HG03457 (cell line): ENCODE measurements around the gene CERS5.

Experiments
- ATAC-seq: cut with Tn5 transposase; IDR thresholded peaks from one replicate; pipeline ENCODE4 v1.9.1; 2021; ENCODE audit warnings: moderate number of reproducible peaks; ENCODE audit not compliant: unreplicated experiment

CERS5 gene

DNA sequence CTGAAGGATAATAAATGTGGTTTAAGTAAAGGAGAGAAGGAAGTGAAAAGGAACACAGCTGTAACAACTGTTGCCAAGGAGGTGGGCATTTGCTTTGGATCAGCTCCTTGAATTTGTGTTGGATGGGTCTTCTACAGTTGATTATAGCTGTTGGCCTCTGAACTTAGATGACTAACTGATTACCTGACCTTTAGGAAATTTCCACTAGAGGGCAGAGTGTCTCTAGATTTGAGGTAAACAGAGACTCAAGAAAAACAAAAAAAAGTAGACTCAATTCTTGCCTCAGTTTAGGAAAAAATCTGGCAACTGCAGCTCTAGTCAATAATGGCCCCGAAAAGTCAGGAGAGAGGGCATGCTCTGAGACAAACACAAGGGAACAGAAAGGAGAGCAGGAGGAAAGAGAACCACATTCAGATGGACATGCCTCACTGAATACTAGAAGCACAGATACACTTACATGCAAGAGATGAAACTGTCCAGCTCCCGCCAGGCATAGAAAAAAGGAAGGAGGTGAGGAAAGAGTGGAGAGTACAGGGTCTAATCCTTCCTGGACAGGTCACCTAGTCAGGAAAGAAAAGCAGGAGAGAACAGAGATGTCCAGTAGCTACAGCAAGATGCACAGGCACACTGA lies 34.5 kb downstream of the CERS5 start:
- no peak for ATAC-seq

- ATAC-seq = no peak
Measured at GRCh38 chr12:50129290-50129689, 37.9 kb downstream of the CERS5 start.

DNA sequence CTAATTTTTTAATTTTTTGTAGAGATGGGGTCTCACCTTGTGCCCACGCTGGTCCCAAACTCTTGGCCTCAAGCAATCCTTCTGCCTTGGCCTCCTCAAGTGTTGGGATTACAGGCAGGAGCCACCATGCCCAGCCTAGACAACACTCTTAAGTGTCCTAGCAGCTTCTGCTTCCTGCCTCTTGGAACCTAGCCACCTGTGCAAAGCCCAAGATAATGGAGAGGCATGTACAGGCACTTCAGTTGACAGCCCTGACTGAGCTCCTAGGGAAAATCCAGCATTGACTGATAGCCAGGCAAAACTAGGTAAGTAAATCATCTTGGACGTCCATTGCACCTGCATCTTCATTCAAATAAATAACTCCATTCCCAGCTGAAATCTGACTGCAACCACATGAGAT lies 39.6 kb downstream of the CERS5 start:
- ATAC-seq = no peak

GRCh38 chr12:50123203-50123602 lies 44.0 kb downstream of the CERS5 start:
- ATAC-seq = no peak

DNA sequence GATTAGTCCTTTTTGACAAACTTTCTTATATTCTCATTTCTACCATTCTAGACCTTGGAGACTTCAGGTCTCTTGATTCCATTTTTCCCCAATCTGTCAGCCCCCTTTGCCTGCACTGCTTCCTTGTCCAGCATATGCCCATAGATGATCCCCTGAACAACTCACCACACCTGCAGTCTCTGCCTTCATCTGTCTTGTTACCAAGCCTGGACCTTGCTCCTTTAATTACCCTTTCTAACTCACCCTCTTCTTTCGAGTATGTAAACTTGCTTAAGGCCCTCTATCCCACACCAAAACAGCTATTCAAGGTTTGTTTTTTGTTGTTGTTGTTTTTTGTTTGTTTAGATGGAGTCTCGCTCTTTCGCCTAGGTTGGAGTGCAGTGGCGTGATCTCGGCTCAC lies 45.5 kb downstream of the CERS5 start:
- no peak for ATAC-seq

GRCh38 chr12:50120953-50121352 lies 46.2 kb downstream of the CERS5 start:
- ATAC-seq = no peak

GRCh38 chr12:50120521-50120920 lies 46.6 kb downstream of the CERS5 start:
- ATAC-seq = no peak

DNA sequence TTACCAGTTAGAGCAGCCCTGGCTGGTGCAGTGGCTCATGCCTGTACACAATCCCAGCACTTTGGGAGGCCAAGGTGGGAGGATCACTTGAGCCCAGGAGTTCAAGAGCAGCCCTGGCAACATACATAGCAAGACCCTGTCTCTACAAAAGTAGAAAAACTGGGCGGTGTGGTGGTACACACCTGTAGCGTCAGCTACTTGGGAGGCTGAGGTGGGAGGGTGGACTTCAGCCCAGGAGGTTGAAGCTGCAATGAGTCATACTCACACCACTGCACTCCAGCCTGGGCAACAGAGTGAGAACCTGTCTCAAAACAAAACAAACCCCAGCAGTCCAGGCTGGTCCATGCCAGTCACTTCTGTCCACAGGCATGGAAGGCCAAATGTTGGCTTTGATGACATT lies 47.8 kb downstream of the CERS5 start:
- ATAC-seq = no peak

DNA sequence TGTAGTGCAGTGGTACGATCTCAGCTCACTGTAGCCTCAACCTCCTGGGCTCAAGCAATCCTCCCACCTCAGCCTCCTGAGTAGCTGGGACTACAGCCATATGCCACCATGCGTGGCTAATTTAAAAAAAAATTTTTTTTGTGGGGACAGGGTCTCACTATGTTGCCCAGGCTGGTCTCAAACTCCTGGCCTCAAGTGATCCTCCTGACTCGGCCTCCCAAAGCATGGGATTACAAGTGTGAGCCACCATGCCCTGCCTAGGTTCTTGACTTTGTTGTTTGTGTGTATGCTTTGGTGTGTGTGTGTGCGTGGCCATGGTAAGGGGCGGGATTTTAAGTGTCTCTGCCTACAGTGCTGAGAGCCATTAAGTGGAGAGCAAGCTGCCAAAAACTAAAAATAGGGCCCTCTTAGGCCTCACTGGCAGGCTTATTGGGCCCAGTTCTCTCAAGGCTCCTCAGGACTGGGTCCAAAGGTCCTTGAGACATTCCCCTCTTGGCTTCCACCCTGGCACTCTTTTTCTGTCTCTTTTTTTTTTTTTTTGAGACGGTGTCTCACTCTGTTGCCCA lies 50.0 kb downstream of the CERS5 start:
- ATAC-seq = no peak

- ATAC-seq = peak; percentile 4
Measured at GRCh38 chr12:50112456-50113218, 54.5 kb downstream of the CERS5 start.

DNA sequence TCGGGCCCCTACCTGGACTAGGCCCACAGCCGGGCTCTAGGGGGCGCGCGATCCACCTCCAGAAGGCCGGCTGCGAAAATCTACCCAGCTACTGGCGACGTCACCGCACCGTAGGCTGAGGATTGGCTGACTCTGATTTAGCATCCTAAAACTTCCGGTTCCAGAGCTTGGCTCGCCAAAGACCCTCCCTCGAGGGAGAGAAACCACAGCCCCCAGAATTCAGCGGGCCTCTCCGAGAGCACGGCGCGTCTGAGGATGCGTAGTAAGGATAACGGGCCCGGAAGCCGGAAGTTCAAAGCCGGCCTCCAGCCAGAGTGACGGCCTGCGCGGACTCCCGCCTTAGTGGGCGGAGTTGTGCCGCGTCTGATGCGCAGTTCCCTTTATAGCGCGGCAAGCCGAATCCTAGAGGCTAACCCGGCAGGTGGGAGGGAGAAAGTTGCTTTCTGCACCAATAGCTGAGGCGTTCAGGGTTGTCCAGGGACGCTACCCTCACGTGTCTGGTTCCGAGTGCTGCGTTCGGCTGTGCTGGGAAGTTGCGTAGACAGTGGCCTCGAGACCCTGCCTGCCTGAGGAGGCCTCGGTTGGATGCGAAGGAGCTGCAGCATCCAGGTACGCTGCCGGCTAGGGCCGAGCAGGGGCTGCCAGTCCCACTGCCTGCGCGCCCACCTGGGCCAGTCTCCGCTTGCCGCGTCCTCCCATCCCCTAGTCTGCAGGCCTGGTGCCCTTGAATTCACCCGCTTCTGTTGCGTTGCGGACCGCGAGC lies 55.3 kb downstream of the CERS5 start, which contains the start of gene COX14:
TSS of gene COX14 (plus strand) at position 544 of the 763 bp plus-strand sequence. CDS start 7,808 bp downstream, outside the sequence.
- peak; percentile 72 for ATAC-seq

DNA sequence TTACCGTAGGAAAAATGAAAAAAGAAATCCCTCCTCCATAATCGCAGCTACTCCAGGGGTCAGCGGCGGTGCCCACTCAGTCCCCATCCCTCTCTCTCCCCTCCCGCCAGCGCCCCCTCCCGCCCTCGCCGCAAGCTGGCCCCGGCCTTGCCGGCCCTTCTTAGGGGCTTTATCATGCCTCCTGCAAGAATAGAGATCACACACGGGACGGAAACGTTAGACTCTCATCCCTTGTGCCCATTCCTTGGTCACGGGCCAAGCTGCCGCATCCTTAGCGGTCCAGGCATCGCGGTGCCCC lies 55.8 kb downstream of the CERS5 start:
- no peak for ATAC-seq

DNA sequence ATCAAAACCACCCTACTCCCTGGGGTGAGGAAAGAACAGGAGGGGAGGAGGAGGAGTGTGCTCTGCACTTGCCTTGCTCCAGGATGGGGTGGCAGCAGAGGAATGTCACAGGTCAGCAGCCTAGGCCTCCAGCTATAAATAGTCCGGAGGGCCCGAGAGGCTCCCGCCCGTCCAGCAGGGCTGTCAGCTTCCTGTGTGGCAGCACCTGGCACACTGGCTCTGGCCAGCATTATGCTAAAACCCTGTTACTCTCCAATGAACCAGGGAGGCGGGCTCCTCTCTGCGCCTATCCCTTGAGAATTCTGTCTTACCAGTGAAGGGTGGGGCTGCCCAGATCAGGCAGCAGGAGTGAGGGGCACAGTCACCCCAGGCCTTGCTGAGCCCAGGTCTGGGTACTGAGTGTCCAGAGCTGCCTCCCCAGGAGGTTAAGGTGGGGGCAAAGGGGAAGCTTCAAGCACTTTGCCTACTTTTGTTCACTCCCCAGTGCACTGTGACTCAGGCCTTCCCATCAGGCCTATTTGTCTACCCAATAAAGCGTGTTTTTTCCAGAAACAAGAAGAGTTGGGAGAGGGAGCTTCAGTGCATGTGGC lies 56.3 kb downstream of the CERS5 start:
- no peak for ATAC-seq

DNA sequence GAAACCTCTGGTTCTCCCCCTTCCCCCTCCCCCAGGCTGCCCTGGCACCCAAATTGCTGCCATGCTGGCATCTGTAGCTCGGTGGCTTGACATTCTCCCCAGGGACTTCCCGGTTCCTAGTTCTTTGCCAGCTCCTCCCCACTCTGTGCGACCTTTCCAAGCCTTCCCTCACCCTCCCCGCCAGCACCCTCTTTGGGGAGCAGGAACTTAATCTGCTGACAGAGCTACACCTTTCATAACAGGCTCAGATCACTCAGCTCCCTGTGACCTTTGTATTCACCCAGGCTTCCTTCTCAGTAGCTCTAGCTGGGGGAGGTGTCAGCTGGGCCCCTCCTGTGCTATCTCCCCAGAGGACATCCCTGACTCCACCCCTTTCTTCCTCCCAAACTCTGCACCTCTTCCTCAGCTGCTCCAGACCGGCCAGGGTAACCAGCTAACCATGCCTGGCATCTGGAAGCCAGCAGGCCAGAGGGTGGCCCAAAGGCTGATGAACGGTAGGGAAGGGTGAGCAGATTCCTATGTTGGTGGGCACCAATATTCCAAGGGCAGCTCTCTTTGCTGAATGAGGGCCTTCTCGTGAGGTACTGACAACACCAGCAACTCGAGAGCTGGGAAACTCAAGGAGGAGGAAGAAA lies 56.9 kb downstream of the CERS5 start:
- ATAC-seq = no peak

- no peak for ATAC-seq
Measured at GRCh38 chr12:50109319-50109718, 57.9 kb downstream of the CERS5 start.

DNA sequence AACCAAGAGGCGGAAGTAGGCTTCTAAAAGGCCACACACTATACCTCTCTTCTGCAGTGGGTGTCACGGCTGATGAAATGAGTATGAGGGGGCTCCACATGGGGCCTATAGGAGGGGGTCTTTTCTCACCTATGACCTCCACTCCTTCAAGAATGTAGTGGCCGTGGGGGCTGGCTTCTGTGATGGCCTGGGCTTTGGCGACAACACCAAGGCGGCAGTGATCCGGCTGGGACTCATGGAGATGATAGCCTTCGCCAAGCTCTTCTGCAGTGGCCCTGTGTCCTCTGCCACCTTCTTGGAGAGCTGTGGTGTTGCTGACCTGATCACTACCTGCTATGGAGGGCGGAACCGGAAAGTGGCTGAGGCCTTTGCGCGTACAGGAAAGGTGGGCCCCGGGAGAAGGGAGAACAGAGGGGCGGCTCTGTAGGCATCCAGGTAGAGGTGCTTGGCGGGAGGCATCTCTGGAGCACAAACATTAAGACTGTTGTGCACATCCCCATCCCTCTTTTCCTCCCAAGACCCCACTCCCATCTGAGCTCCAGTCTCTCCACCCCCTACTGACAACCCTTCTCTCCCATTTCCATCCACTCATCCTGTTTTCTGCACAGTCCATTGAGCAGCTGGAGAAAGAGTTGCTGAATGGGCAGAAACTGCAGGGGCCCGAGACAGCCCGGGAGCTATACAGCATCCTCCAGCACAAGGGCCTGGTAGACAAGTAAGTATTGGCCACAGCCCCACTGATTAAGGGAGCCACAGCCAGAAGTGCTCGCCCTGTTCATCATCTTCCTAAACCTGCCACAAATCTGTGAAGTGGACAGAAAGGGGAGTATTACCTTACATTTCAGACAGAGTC lies 59.5 kb downstream of the CERS5 start:
- ATAC-seq = no peak

DNA sequence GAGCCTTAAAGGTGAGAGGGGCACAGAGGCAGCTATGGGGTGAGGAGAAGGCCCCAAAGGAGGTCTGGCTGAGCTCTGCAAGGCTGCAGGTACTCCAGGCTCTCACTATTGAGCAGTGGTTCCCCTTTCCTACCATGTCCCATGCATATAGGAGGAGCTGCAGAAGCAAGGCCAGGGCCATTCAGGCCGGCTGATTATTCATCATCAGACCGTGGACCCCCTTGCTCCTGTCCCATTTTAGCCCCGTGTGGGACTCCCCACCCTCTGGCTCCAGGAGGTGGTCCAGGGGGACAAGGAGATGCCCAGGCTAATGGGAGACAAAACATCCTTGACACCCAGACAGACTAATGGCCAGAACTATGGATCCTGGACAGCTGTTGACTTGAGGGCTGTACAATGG lies 60.3 kb downstream of the CERS5 start:
- ATAC-seq = no peak

- no peak for ATAC-seq
Measured at GRCh38 chr12:50105913-50106450, 61.2 kb downstream of the CERS5 start.
